Sigmoid colon (tissue), 4 donors: Measurements from ENCODE around the gene OGFRL1.

ENCODE experiments used
- EP300 ChIP-seq, 4 donors: sonication (generic); formaldehyde crosslinking; IDR thresholded peaks; one replicate each; pipeline ENCODE4 v1.6.1; 2017; ENCODE audit warnings: antibody characterized with exemption in 4 of 4
- POLR2A ChIP-seq, 2 donors: fragments of 450-650 bp; IDR thresholded peaks; one replicate each; pipeline ENCODE4 v1.6.1; 2016; ENCODE audit warnings: antibody characterized with exemption in 2 of 2, mild to moderate bottlenecking in 2 of 2, moderate library complexity in 2 of 2
- POLR2AphosphoS5 ChIP-seq, 4 donors: sonication (generic); formaldehyde crosslinking; IDR thresholded peaks; one replicate each; pipeline ENCODE4 v1.6.1; 2017; ENCODE audit warnings: antibody characterized with exemption in 4 of 4
- TF ChIP-seq, protein P1 (sequence below), 4 experiments: fragments of 450-650 bp in 3 of 4; fragments of 200-600 bp in 1 of 4; IDR thresholded peaks; one replicate each; pipeline ENCODE4 v1.5.1; 2016 to 2019; ENCODE audit warnings: antibody characterized with exemption in 4 of 4, mild to moderate bottlenecking in 3 of 4, moderate library complexity in 2 of 4

DNA sequence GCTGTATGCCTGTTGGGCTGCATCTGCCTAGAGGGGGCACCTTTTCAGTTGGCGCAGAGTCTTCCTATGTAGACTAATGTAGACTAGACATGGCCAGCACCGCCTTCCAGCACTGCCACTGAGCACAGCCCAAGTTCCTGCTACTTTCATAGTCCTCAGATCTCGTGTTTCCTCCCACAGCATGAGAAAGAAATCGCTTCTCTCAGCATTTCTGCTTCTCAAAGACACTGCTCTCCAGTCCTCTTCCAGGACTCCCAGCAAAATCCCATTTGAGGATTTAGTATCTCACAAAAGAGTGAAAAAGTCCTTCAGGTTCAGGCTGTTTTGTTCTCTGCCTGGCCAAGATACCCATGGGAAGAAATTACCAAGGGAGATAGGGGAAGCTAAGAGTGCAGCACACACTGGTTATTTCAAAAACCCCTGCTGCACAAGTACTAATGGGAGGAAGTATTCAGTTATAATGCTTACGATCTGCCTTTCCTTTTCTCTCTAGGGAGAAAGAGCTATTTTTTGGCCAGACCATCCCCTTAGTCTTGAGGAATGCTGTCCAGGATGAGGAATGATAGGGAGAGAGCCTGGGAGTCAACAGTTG, 35.7 kb downstream of the OGFRL1 start:
- no peak for TF ChIP-seq POLR2A (IDR thresholded peaks at IDR 0.05)
- no peak for TF ChIP-seq POLR2AphosphoS5 (IDR thresholded peaks at IDR 0.05)
- TF ChIP-seq, protein P1, sequence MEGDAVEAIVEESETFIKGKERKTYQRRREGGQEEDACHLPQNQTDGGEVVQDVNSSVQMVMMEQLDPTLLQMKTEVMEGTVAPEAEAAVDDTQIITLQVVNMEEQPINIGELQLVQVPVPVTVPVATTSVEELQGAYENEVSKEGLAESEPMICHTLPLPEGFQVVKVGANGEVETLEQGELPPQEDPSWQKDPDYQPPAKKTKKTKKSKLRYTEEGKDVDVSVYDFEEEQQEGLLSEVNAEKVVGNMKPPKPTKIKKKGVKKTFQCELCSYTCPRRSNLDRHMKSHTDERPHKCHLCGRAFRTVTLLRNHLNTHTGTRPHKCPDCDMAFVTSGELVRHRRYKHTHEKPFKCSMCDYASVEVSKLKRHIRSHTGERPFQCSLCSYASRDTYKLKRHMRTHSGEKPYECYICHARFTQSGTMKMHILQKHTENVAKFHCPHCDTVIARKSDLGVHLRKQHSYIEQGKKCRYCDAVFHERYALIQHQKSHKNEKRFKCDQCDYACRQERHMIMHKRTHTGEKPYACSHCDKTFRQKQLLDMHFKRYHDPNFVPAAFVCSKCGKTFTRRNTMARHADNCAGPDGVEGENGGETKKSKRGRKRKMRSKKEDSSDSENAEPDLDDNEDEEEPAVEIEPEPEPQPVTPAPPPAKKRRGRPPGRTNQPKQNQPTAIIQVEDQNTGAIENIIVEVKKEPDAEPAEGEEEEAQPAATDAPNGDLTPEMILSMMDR (IDR thresholded peaks at IDR 0.05): no peak
- TF ChIP-seq EP300 (IDR thresholded peaks at IDR 0.05): no peak
